ENCODE measurements around the gene SH3BP2.

DNA sequence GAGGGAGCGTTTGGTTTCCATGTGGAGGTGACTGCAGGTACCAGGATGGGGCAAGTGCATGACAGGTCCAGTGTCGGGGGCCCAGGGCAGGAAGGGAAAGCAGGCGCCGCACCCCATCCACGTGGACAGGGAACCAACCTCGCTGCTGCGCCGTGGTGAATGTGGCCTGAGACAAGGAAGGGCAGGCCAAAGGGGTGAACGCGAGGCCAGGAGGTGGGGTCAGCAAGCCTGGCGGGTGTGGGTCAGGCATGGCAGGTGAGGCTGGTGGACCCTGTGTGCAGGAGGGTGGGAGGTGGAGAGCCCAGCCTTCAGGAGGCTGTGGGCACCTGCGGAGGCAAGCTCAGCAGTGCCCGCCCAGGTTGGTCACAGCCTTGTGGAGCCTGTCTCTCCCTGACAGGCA is 14.7 kb downstream of the SH3BP2 start:
- TF ChIP-seq EZH2 (IDR thresholded peaks at IDR 0.05; ENCODE audit: borderline replicate concordance, insufficient read depth, low read length, poor library complexity, severe bottlenecking): no peak
- TF ChIP-seq, protein P1, sequence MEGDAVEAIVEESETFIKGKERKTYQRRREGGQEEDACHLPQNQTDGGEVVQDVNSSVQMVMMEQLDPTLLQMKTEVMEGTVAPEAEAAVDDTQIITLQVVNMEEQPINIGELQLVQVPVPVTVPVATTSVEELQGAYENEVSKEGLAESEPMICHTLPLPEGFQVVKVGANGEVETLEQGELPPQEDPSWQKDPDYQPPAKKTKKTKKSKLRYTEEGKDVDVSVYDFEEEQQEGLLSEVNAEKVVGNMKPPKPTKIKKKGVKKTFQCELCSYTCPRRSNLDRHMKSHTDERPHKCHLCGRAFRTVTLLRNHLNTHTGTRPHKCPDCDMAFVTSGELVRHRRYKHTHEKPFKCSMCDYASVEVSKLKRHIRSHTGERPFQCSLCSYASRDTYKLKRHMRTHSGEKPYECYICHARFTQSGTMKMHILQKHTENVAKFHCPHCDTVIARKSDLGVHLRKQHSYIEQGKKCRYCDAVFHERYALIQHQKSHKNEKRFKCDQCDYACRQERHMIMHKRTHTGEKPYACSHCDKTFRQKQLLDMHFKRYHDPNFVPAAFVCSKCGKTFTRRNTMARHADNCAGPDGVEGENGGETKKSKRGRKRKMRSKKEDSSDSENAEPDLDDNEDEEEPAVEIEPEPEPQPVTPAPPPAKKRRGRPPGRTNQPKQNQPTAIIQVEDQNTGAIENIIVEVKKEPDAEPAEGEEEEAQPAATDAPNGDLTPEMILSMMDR (IDR thresholded peaks at IDR 0.05; ENCODE audit: poor library complexity, severe bottlenecking): no peak

Data from neural cell (in vitro differentiated cells).